Middle frontal gyrus (tissue), 1 donor: ENCODE measurements around the gene POU3F2.

Source experiments
- DNase-seq: peaks from one replicate; pipeline ENCODE4 v3.0.0-alpha.2; 2015; ENCODE audit warnings: low spot score; ENCODE audit errors: extremely low spot score

Gene POU3F2

DNA sequence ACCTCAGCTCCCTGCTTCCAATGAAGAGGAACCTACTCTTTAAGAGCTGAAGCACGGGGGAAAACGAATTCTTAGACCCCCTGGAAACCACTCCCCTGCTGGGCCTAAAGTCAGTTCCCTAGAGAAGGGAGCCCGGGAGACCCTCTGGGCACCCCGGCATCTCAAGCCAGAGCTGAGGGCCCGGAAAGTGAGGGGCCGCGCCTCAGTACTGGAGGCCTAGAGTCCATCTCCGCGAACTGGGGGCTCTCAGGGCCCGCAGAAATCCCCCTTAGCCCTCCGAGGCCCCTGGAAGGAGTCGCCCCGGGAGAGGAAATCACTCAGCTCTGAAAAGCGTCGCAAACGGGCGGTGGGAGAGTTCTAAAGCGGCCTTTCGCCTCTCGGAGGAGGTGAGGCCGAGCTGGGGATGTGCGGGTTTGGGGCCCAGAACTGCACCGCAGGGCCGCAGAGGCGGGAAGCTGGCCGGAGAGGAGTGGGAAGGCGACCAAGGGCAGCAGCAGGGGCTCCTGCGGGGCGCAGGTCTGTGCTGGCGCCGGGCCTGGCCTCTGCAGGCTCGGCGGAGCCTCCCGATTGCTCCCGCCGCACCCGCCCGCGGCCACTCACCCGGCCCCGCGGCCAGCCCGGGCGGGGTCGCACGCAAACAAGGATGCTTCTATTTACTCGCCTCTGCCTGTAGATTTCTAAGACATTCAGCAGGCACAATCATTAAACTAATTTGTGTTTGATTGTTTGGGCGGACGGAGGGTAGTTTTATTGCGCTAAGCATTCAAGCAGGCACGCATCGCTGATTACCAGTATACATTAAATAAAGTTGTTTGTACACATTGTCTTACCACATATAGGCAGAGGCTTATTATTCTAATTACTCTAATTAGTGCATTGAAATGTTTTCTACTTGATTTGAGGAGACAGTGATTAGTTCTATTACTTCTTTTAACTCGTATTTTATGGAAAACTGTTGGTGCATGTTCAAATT lies 9.2 kb downstream of the POU3F2 start:
- DNase-seq, result no peak

GRCh38 chr6:98844244-98845210 lies 10.2 kb downstream of the POU3F2 start:
- no peak for DNase-seq

- DNase-seq, result peak; percentile 88
Observed at GRCh38 chr6:98845211-98846020, 11.0 kb downstream of the POU3F2 start.

DNA sequence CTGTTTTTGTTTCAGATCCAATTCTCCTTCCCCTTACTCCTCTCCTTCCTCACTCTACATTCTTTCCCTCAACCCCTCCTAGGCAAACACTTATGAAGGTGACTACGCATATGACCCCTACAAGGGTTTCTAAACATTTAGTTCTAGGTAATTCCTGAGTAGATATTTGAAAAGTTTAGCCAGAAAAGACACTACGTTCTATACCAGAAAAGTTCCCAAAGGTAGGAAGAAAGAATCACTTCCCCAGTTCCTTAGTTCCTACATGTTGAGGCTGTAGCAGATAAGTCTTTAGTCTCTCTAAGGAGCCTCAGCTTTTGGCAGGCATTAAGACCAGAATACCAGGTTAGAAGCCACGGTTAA lies 11.6 kb downstream of the POU3F2 start:
- no peak for DNase-seq

DNA sequence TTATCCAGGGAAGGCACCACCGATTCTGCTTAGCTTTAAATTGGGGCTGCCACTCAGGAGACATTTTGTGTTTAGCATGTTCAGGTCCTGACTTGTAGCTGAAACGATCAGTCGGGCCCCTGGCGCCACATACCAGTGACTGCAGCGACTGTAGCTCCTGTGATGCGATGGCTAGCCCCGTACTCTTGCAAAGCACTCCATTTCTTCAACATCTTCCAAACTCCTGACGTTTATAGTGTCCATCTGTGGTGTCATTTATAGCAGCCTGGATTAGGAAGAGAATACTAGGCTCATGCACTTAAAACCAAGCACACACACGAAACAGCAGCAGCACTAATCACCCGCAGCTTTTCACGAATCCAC lies 13.0 kb downstream of the POU3F2 start:
- no peak for DNase-seq

GRCh38 chr6:98847779-98848538 lies 13.6 kb downstream of the POU3F2 start:
- DNase-seq, result no peak

DNA sequence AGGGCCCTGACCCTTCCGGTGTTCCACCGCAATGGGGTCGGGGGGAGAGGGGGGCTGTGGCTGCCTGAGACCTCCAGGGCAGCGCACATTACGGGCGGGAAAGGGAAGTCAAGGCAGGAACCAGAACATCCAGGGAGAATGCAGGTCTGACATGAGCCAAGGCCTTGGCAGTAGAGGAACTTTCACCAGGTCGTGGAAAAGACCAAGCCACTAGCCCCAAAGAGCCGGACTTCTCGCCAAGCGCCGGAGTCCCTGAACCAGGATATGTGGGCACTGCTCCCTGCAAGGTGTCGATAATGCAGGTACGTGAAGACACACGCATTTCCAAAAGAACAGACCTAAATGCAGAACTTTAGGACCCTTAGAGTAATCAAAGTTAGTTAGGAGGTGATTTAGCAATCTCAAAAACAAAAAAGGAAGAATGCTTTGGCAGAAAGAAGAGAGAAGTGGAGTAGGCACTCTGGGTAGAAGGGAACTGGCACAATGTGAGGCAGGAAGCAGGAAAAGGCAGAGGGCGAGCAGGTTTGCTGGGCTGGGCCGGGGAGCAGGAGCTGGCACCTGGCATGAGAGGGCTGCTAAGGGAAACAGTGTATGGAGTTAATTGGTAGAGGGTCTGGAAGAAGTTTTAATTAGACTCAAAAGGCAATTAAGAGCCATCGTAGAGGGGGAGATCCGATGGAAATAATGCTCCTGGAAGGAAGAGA lies 14.3 kb downstream of the POU3F2 start:
- DNase-seq, result no peak

DNA sequence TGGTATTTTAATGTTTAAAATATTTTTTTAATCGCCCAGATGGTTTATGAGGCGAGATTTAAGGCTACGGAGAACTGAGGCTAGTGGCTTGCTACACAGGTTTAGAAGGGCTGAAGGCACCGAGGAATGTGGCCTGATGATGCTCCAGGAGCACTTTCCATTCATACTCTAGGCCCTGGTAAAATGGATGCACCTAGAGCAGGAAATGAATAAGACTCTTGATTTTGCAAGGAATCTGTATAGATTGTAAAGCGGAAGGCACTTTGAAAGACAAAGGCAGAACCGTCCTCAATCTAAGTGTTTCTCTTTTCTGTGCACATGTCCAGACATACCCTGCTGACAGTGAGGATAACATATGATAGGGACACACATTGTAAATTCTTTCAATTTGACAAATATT lies 30.1 kb downstream of the POU3F2 start:
- DNase-seq, result no peak

GRCh38 chr6:98871057-98871456 lies 36.7 kb downstream of the POU3F2 start:
- DNase-seq, result no peak

GRCh38 chr6:98871821-98872220 lies 37.4 kb downstream of the POU3F2 start:
- no peak for DNase-seq

DNA sequence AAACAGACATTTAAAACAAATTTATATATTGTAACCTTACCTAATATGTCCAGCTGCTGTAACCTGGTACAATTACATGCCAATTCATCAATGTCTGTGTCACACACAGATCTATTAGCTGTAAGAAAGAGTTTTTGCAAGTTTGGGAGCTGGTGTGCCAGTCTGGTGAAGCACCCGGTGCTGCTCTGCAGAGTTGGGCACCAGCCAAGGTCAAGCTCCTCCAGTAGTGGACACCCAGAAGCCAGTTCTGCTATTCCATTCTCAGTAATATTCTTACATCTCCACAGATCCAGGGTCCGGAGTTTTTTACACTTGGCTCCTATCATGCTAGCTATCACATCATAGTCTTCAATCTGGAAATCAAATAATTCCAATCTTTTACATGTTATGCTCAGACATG lies 41.0 kb downstream of the POU3F2 start:
- DNase-seq, result no peak

- DNase-seq, result no peak
Observed at GRCh38 chr6:98877250-98877649, 42.9 kb downstream of the POU3F2 start.

DNA sequence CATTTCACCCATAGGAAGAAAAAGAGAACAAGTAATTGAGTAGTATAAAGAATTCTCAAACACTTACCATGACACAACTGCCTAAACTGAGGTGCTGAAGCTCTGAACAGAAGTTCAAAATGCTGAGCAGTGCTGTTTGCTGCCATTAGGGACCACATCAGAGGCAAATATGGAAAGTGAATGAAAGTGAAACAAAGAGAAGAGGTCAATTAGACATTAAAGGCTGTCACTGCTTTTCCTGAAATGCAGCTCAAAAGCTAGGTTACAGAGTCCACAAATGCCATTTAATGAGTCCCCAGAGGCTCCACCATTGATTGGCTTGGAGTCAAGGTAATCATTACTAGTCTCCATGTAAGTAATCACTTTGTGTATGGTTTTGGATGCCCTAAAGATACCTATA lies 46.1 kb downstream of the POU3F2 start:
- DNase-seq, result no peak

GRCh38 chr6:98885330-98885729 lies 51.0 kb downstream of the POU3F2 start:
- DNase-seq, result no peak

DNA sequence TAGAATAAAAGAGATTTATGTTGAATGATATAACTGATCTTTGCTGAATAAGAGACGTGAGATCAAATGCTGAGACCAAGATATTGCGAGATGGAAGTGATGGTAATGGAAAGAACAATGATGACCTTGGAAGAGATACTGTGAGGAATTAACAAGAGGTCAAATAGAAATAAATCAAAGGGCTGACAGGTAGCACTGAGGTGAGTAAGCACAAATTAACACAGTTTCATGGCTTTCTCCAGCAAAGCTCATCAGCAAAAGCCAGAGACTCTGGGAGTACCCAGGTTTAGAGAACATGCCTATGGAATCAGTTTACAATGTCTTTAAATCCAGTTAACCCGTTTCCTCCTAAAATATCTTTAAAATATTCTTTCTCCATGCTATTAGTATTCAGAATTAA lies 53.3 kb downstream of the POU3F2 start:
- DNase-seq, result no peak
